GM19099 (cell line): ENCODE measurements around the gene ARHGAP32.

Source experiments
- POLR2A ChIP-seq: IDR thresholded peaks from 3 replicates; pipeline ENCODE4 v1.6.1; 2011; ENCODE audit warnings: low read depth; ENCODE audit not compliant: insufficient read length; ENCODE audit errors: extremely low read depth

ARHGAP32 gene

GRCh38 chr11:128925250-128925600 is 266.9 kb downstream of the ARHGAP32 start:
- TF ChIP-seq POLR2A: no peak

GRCh38 chr11:128924510-128925249 is 267.4 kb downstream of the ARHGAP32 start:
- no peak for TF ChIP-seq POLR2A

- no peak for TF ChIP-seq POLR2A
Measured at GRCh38 chr11:128924104-128924503, 268.0 kb downstream of the ARHGAP32 start.

GRCh38 chr11:128921793-128922192 is 270.3 kb downstream of the ARHGAP32 start:
- TF ChIP-seq POLR2A: no peak

GRCh38 chr11:128920666-128921065 is 271.5 kb downstream of the ARHGAP32 start:
- TF ChIP-seq POLR2A: no peak

- TF ChIP-seq POLR2A: no peak
Measured at GRCh38 chr11:128919216-128919615, 272.9 kb downstream of the ARHGAP32 start.

- TF ChIP-seq POLR2A: no peak
Measured at GRCh38 chr11:128917144-128917724, 274.9 kb downstream of the ARHGAP32 start.

- no peak for TF ChIP-seq POLR2A
Measured at GRCh38 chr11:128916681-128917080, 275.4 kb downstream of the ARHGAP32 start.

- TF ChIP-seq POLR2A: no peak
Measured at GRCh38 chr11:128916037-128916572, 276.0 kb downstream of the ARHGAP32 start.

- no peak for TF ChIP-seq POLR2A
Measured at GRCh38 chr11:128915149-128915521, 277.0 kb downstream of the ARHGAP32 start.
